Measurements from ENCODE around the gene RBP3.
"Not testable (repeated sequence)": the region's sequence is repeated elsewhere in the genome, so short reads cannot be mapped to it uniquely, and the experiment has no call there.

Gene RBP3

DNA sequence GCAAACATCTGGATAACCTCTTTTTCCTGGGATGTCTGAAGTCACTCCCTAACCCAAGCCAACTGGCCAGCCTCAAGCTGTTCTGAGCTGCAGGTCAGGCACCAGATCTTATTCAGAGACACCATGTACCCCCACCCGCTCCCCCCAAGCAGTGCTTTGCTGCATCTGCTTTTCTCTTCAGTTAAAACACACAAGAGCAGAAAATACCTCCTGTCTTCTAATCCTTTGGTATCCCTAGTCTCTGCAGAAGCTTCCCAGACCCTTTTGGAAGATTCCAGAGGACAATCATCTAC is 32.9 kb downstream of the RBP3 start:
- TF ChIP-seq GABPA (IDR thresholded peaks at IDR 0.05; ENCODE audit: low read depth): no peak
- Histone ChIP-seq H3K27me3 (ENCODE audit: insufficient read depth, poor library complexity, severe bottlenecking) (peaks cover 7% of the 10 kb centered on the region), H3K4me3 (replicated peaks; ENCODE audit: insufficient read depth, low read length) (no peak overlapping the region), H3K27ac (replicated peaks) (no peak overlapping the region)
- no peak for DNase-seq (ENCODE audit: low read depth in 1 of 2, low spot score in 1 of 2)

- no peak for DNase-seq (ENCODE audit: low read depth in 1 of 2, low spot score in 1 of 2)
- TF ChIP-seq GABPA (IDR thresholded peaks at IDR 0.05; ENCODE audit: low read depth) (no peak), CTCF (IDR thresholded peaks at IDR 0.05; ENCODE audit: insufficient read depth, low read length) (no peak), POLR2AphosphoS5 (IDR thresholded peaks at IDR 0.05; ENCODE audit: low read depth) (no peak), SPI1 (IDR thresholded peaks at IDR 0.05; ENCODE audit: borderline replicate concordance, low read depth) (no peak)
- TF ChIP-seq, protein P1, sequence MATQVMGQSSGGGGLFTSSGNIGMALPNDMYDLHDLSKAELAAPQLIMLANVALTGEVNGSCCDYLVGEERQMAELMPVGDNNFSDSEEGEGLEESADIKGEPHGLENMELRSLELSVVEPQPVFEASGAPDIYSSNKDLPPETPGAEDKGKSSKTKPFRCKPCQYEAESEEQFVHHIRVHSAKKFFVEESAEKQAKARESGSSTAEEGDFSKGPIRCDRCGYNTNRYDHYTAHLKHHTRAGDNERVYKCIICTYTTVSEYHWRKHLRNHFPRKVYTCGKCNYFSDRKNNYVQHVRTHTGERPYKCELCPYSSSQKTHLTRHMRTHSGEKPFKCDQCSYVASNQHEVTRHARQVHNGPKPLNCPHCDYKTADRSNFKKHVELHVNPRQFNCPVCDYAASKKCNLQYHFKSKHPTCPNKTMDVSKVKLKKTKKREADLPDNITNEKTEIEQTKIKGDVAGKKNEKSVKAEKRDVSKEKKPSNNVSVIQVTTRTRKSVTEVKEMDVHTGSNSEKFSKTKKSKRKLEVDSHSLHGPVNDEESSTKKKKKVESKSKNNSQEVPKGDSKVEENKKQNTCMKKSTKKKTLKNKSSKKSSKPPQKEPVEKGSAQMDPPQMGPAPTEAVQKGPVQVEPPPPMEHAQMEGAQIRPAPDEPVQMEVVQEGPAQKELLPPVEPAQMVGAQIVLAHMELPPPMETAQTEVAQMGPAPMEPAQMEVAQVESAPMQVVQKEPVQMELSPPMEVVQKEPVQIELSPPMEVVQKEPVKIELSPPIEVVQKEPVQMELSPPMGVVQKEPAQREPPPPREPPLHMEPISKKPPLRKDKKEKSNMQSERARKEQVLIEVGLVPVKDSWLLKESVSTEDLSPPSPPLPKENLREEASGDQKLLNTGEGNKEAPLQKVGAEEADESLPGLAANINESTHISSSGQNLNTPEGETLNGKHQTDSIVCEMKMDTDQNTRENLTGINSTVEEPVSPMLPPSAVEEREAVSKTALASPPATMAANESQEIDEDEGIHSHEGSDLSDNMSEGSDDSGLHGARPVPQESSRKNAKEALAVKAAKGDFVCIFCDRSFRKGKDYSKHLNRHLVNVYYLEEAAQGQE (IDR thresholded peaks at IDR 0.05; ENCODE audit: insufficient replicate concordance, low read depth): no peak
- H3K27me3 ChIP-seq (ENCODE audit: insufficient read depth, poor library complexity, severe bottlenecking): peaks cover 7% of the 10 kb centered on the region
- H3K27ac ChIP-seq (replicated peaks): no peak overlapping the region
- no peak overlapping the region for H3K4me3 ChIP-seq (replicated peaks; ENCODE audit: insufficient read depth, low read length)
Observed at GRCh38 chr10:47381427-47382379, 33.5 kb downstream of the RBP3 start.

GRCh38 chr10:47383261-47384147 is 35.3 kb downstream of the RBP3 start:
- TF ChIP-seq GABPA (IDR thresholded peaks at IDR 0.05; ENCODE audit: low read depth): no peak
- TF ChIP-seq SPI1 (IDR thresholded peaks at IDR 0.05; ENCODE audit: borderline replicate concordance, low read depth): 0 out of 2 replicates have a peak, but pooled peaks have one; percentile 7
- Histone ChIP-seq H3K27me3 (ENCODE audit: insufficient read depth, poor library complexity, severe bottlenecking) (peaks cover 7% of the 10 kb centered on the region), H3K4me3 (replicated peaks; ENCODE audit: insufficient read depth, low read length) (peak overlapping the region; percentile 75), H3K27ac (replicated peaks) (no peak overlapping the region)
- DNase-seq (ENCODE audit: low read depth in 1 of 2, low spot score in 1 of 2): no peak

DNA sequence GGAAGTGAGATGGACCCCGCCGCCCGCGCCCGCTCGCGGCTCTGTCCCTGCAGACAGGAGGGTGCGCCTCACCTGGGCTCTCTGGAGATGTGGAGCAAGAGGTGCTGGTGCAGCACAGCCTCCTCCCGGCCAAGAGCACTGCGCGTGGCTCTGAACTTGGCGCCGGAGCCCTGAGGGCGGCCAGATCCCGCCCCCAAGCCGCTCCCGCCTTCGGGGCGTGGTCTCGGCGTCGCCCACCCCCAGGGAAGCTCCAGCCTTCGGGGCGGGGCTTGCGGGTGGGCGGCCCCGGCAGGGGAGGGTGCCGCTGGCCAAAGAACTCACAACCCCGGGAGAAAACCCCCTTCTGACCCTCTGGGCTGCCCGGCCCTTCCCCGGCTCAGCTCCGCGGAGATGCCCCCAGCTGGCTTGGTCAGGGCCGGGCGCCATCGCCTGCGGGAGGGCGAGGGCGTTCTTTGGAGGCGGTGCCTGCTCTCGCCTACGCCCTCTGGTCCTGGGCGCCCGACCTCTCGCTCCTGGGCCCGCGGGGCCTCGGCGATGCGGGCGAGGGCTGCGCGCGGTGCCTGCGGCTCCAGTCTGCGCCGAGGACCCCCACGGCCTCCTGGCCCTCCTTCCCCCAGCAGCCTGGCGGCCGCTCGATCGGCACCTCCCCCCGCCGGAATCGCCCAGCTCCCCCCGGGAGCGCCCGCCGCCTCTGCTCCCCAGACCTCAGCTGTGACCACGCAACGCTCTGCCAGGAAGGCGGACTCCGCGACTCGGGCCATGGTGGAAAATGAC is 36.2 kb downstream of the RBP3 start, which contains the start of gene ZNF488:
ZNF488 (minus strand) TSS at position 146 of the 774 bp plus-strand sequence. CDS start 15,464 bp downstream, outside the sequence.
- H3K27me3 ChIP-seq (ENCODE audit: insufficient read depth, poor library complexity, severe bottlenecking): peaks cover 7% of the 10 kb centered on the region
- TF ChIP-seq CTCF (IDR thresholded peaks at IDR 0.05; ENCODE audit: insufficient read depth, low read length) (no peak), SPI1 (IDR thresholded peaks at IDR 0.05; ENCODE audit: borderline replicate concordance, low read depth) (no peak), GABPA (IDR thresholded peaks at IDR 0.05; ENCODE audit: low read depth) (no peak), POLR2AphosphoS5 (IDR thresholded peaks at IDR 0.05; ENCODE audit: low read depth) (no peak)
- TF ChIP-seq, protein P1 (IDR thresholded peaks at IDR 0.05; ENCODE audit: insufficient replicate concordance, low read depth): no peak
- peak within 1 kb of the TSS; percentile 75 for H3K4me3 ChIP-seq (replicated peaks; ENCODE audit: insufficient read depth, low read length)
- DNase-seq (ENCODE audit: low read depth in 1 of 2, low spot score in 1 of 2): peak; percentile 45 to 56
- H3K27ac ChIP-seq (replicated peaks): no peak within 1 kb of the TSS; the same call in 1 of the 2 replicates

DNA sequence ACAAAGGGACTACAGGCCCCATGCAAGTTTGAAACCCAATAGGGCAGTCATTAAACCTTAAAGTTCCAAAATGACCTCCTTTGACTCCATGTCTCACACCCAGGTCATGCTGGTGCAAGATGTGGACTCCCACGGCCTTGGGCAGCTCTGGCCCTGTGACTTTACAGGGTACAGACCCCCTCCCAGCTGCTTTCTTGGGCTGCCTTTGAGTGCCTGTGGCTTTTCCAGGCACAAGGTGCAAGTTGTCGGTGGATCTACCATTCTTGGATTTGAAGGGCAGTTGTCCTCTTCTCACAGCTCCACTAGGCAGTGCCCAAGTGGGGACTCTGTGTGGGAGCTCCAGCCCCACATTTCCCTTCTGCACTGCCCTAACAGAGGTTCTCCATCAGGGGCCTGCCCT is 37.9 kb downstream of the RBP3 start:
- H3K4me3 ChIP-seq (replicated peaks; ENCODE audit: insufficient read depth, low read length); H3K27me3 ChIP-seq (ENCODE audit: insufficient read depth, poor library complexity, severe bottlenecking); H3K27ac ChIP-seq (replicated peaks); DNase-seq (ENCODE audit: low read depth in 1 of 2, low spot score in 1 of 2): not testable (repeated sequence)
